Fibroblast of pulmonary artery (primary cell): ENCODE data around the gene EPHA8.

Source experiments
- DNase-seq: peaks from one replicate; pipeline ENCODE4 v3.0.0-alpha.2; 2010; ENCODE audit warnings: low read depth
- H3K4me3 ChIP-seq: replicated peaks from 2 replicates; pipeline ENCODE4 v1.5.1; 2011; ENCODE audit warnings: low read depth, mild to moderate bottlenecking, control low read depth, low read length, moderate library complexity
- CTCF ChIP-seq: IDR thresholded peaks from 2 replicates; pipeline ENCODE4 v1.5.1; 2011; ENCODE audit warnings: mild to moderate bottlenecking, control low read depth, low read length, inconsistent platforms; ENCODE audit errors: missing control alignments

The EPHA8 gene

GRCh38 chr1:22601610-22602009, 38.3 kb downstream of the EPHA8 start:
- no peak for DNase-seq
- H3K4me3 ChIP-seq = no peak overlapping the region
- TF ChIP-seq CTCF = no peak

GRCh38 chr1:22602060-22602740, 38.9 kb downstream of the EPHA8 start:
- H3K4me3 ChIP-seq = no peak overlapping the region
- no peak for DNase-seq
- TF ChIP-seq CTCF = no peak

- no peak for TF ChIP-seq CTCF
- no peak for DNase-seq
- H3K4me3 ChIP-seq = no peak overlapping the region
Measured at GRCh38 chr1:22606161-22606560, 42.9 kb downstream of the EPHA8 start.

GRCh38 chr1:22607154-22607553, 43.9 kb downstream of the EPHA8 start:
- no peak for DNase-seq
- H3K4me3 ChIP-seq = no peak overlapping the region
- TF ChIP-seq CTCF = no peak

- DNase-seq = no peak
- no peak overlapping the region for H3K4me3 ChIP-seq
- TF ChIP-seq CTCF = no peak
Measured at GRCh38 chr1:22608361-22608760, 45.1 kb downstream of the EPHA8 start.

GRCh38 chr1:22609291-22609690, 46.0 kb downstream of the EPHA8 start:
- no peak overlapping the region for H3K4me3 ChIP-seq
- no peak for TF ChIP-seq CTCF
- no peak for DNase-seq

- TF ChIP-seq CTCF = no peak
- peak; percentile 76 for DNase-seq
Measured at GRCh38 chr1:22611530-22611947, 48.2 kb downstream of the EPHA8 start.

More at GRCh38 chr1:22611530-22611947, 48.2 kb downstream of the EPHA8 start:
- no peak overlapping the region for H3K4me3 ChIP-seq
